GM13977 (cell line): Measurements from ENCODE around the gene HERC3.

Experiments
- DNase-seq: peaks from one replicate; pipeline ENCODE4 v3.0.0; 2012; ENCODE audit warnings: low spot score
- CTCF ChIP-seq: IDR thresholded peaks from 2 replicates; pipeline ENCODE4 v1.5.1; 2012; ENCODE audit warnings: mild to moderate bottlenecking, control low read depth; ENCODE audit not compliant: insufficient read depth; ENCODE audit errors: extremely low read depth, missing control alignments
- in situ Hi-C: fragments of 300-500 bp; cut with MboI; formaldehyde crosslinking; loops from one replicate; pipeline ENCODE4 v1.12.0; 2022; ENCODE audit warnings: low sequenced_read_pairs, low pct_unique_long_range_greater_than_20kb, mixed read lengths, inconsistent platforms; ENCODE audit not compliant: unreplicated experiment

HERC3 gene

GRCh38 chr4:88653371-88653946 lies 61.2 kb downstream of the HERC3 start:
- TF ChIP-seq CTCF = no peak
- in situ Hi-C loops = no loop called here
- DNase-seq = no peak

GRCh38 chr4:88655226-88655625 lies 62.9 kb downstream of the HERC3 start:
- in situ Hi-C loops = no loop called here
- no peak for TF ChIP-seq CTCF
- DNase-seq = no peak

- TF ChIP-seq CTCF = peak; percentile 82
- DNase-seq = peak; percentile 50
- in situ Hi-C loops = no loop called here
These were observed 67.0 kb downstream of the HERC3 start for GRCh38 chr4:88659055-88659889.

GRCh38 chr4:88659890-88660208 lies 67.6 kb downstream of the HERC3 start:
- no peak for DNase-seq
- in situ Hi-C loops = loop anchor here (5.0 kb wide), 1 partner anchor 128 kb away; no protein-coding TSS in a partner anchor
- TF ChIP-seq CTCF = no peak

- DNase-seq = no peak
- in situ Hi-C loops = loop anchor here (5.0 kb wide), 1 partner anchor 128 kb away; no protein-coding TSS in a partner anchor
- no peak for TF ChIP-seq CTCF
These were observed 68.4 kb downstream of the HERC3 start for GRCh38 chr4:88660446-88661294.

GRCh38 chr4:88661739-88662138 lies 69.5 kb downstream of the HERC3 start:
- in situ Hi-C loops = loop anchor here (5.0 kb wide), 1 partner anchor 129 kb away; no protein-coding TSS in a partner anchor
- no peak for DNase-seq
- TF ChIP-seq CTCF = no peak
